Ovary (tissue), 9 donors: ENCODE results near the gene SLC22A6. TPM values are rescaled to one million over a fixed set of nuclear protein-coding genes. Genes with fewer than 3 reads are reported as not detected.

Source experiments
- DNase-seq, 5 donors: peaks; one replicate each; pipeline ENCODE4 v3.0.0-alpha.2; 2019 to 2020
- H3K27ac ChIP-seq, 2 donors: fragments of 200-600 bp; one replicate each; pipeline versions ENCODE4 v1.5.1 to v1.8.0; 2019 to 2022
- H3K27me3 ChIP-seq: fragments of 200-600 bp; one replicate; pipeline ENCODE4 v1.8.0; 2022
- H3K36me3 ChIP-seq: fragments of 200-600 bp; sonication (generic); one replicate; pipeline ENCODE4 v1.5.1; 2019
- H3K4me1 ChIP-seq: one replicate; pipeline ENCODE4 v1.8.1; 2013; ENCODE audit warnings: mild to moderate bottlenecking, moderate library complexity; ENCODE audit not compliant: insufficient read depth
- H3K4me3 ChIP-seq: fragments of 200-600 bp; sonication (generic); one replicate; pipeline ENCODE4 v1.5.1; 2017
- H3K9me3 ChIP-seq, 2 donors: fragments of 200-600 bp in 1 of 2; sonication (generic) in 1 of 2; one replicate each; pipeline versions ENCODE4 v1.5.1 to v1.8.1; 2013 to 2019; ENCODE audit warnings: mild to moderate bottlenecking in 1 of 2, moderate library complexity in 1 of 2
- CTCF ChIP-seq, 3 donors: fragments of 450-650 bp in 2 of 3; fragments of 200-600 bp in 1 of 3; IDR thresholded peaks; one replicate each; pipeline versions ENCODE4 v1.5.1 to v1.8.0; 2016 to 2022; ENCODE audit warnings: antibody characterized with exemption in 3 of 3, mild to moderate bottlenecking in 1 of 3
- EP300 ChIP-seq: sonication (generic); formaldehyde crosslinking; IDR thresholded peaks from one replicate; pipeline ENCODE4 v1.6.1; 2017; ENCODE audit warnings: antibody characterized with exemption
- POLR2A ChIP-seq: fragments of 450-650 bp; IDR thresholded peaks from one replicate; pipeline ENCODE4 v1.6.1; 2017; ENCODE audit warnings: antibody characterized with exemption, mild to moderate bottlenecking, moderate library complexity
- WGBS, 3 donors: extraction: QIAGEN DNeasy Blood & Tissue Kit in 1 of 3; methylation state at CpG; one replicate each; pipeline versions ENCODE4 v1.1.5 to v1.1.7; 2013 to 2017; 5-methylcytosine and 5-hydroxymethylcytosine counted together
- intact Hi-C, 4 donors: fragments of 100-400 bp; cut with DNase I; formaldehyde crosslinking; loops; one replicate each; pipeline versions ENCODE4 v1.11.0 to v1.15.1; 2022 to 2023
- polyA plus RNA-seq, 2 donors: library from polyadenylated mRNA; stranded (reverse); fragments of 200-250 nt in 1 of 2; fragments of 350-450 nt in 1 of 2; fragmentation: Illumina TruSeq in 1 of 2; extraction: RNeasy Lipid Tissue Mini Kit (QIAGEN cat#74804) in 1 of 2; gene quantifications; one replicate each; pipeline ENCODE4 v1.2.3, GENCODE V29; 2013 to 2014
- total RNA-seq, 7 donors: library from RNA; depleted of rRNA in 2 of 7; stranded (reverse); fragments of >200 nt in 2 of 7; fragmentation: NEBNext Ultra II Directional in 3 of 7; extraction: Animal tissue kit (Norgen Biotek cat#: 25700) in 3 of 7; gene quantifications; one replicate each; pipeline versions ENCODE4 v1.1.0 to v1.2.4, GENCODE V29; 2016 to 2023
- donor health status: DM: no; HTN: no; CAD: no; lungs with moderate emphysema.
- donor health status: DM: no; HTN: no; CAD: no.
- donor health status: Bipolar disorder and iron deficiency.
- donor health status: DM: yes; HTN: yes; CAD: no.
- donor health status: DM: no; HTN: no; CAD: no.
- donor health status: DM: yes; HTN: yes; CAD: no.

SLC22A6 gene
- total and polyA plus RNA-seq, 9 donors: not detected

- Histone ChIP-seq H3K9me3 (no peaks in the 10 kb centered on the region), H3K36me3 (no peaks in the 10 kb centered on the region), H3K4me1 (no peaks in the 10 kb centered on the region), H3K27me3 (no peaks in the 10 kb centered on the region), H3K4me3 (no peak overlapping the region), H3K27ac (no peak overlapping the region)
- 81 to 92% (median 91%) methylated on average over 5 of the region's 5 CpGs for WGBS, 3 donors
- DNase-seq: no peak
- TF ChIP-seq CTCF (IDR thresholded peaks at IDR 0.05) (no peak), EP300 (no peak), POLR2A (no peak)
- intact Hi-C loops: loop anchor here in 1 of 4 donors (5.0 kb wide), 1 partner anchor 67 kb away; no protein-coding TSS in a partner anchor
These were observed 14.4 kb upstream of the SLC22A6 start for GRCh38 chr11:62999156-62999555.

DNA sequence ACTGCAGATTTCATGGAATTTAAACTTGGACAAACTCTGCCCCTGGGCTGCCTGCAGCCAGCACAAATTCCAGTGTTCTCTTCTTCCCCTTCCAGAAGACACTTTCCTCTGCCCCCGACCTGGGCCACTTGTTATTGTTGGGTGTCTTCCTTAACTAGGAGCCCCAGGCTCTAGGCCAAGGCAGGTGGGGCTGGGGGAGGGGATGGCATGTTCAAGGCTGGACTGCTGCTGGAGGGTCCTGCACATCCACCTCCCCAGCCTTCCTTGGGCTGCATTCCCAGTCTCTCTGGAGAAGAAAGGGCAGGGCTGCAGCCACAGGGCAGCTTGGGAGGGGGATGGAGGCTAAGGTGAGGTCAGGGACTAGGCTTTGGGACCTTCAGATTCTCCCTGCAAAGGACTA, 11.5 kb upstream of the SLC22A6 start:
- DNase-seq: no peak
- WGBS, 3 donors: 6 to 10% (median 6%) methylated on average over 1 of the region's 1 CpG

GRCh38 chr11:62994775-62995174, 10.0 kb upstream of the SLC22A6 start:
- 77 to 80% (median 77%) methylated on average over 4 of the region's 4 CpGs for WGBS, 3 donors
- no peak overlapping the region for H3K27ac ChIP-seq
- no peak for DNase-seq
- intact Hi-C loops: loop anchor here in 1 of 4 donors (5.0 kb wide), 1 partner anchor 62 kb away; no protein-coding TSS in a partner anchor
- TF ChIP-seq POLR2A: no peak
- TF ChIP-seq EP300: no peak
- TF ChIP-seq CTCF (IDR thresholded peaks at IDR 0.05): no peak
- no peaks in the 10 kb centered on the region for H3K27me3 ChIP-seq
- no peaks in the 10 kb centered on the region for H3K9me3 ChIP-seq
- H3K36me3 ChIP-seq: no peaks in the 10 kb centered on the region
- no peak overlapping the region for H3K4me3 ChIP-seq
- no peaks in the 10 kb centered on the region for H3K4me1 ChIP-seq

More for the DNA sequence above, 11.5 kb upstream of the SLC22A6 start:
- H3K36me3 ChIP-seq: no peaks in the 10 kb centered on the region
- H3K4me3 ChIP-seq: no peak overlapping the region
- intact Hi-C loops: loop anchor here in 1 of 4 donors (5.0 kb wide), 1 partner anchor 64 kb away; no protein-coding TSS in a partner anchor
- no peaks in the 10 kb centered on the region for H3K27me3 ChIP-seq
- no peaks in the 10 kb centered on the region for H3K4me1 ChIP-seq
- H3K9me3 ChIP-seq: no peaks in the 10 kb centered on the region
- no peak overlapping the region for H3K27ac ChIP-seq
- no peak for TF ChIP-seq EP300
- TF ChIP-seq CTCF (IDR thresholded peaks at IDR 0.05): no peak
- no peak for TF ChIP-seq POLR2A

- TF ChIP-seq EP300 (no peak), CTCF (IDR thresholded peaks at IDR 0.05) (no peak), POLR2A (no peak)
- WGBS, 3 donors: 66 to 81% (median 73%) methylated on average over 5 of the region's 5 CpGs
- H3K36me3 ChIP-seq: no peaks in the 10 kb centered on the region
- no peak overlapping the region for H3K27ac ChIP-seq
- H3K9me3 ChIP-seq: no peaks in the 10 kb centered on the region
- DNase-seq: no peak
- no peaks in the 10 kb centered on the region for H3K27me3 ChIP-seq
- intact Hi-C loops: no loop called here
- H3K4me3 ChIP-seq: no peak overlapping the region
- no peaks in the 10 kb centered on the region for H3K4me1 ChIP-seq
These were observed 3.5 kb upstream of the SLC22A6 start for GRCh38 chr11:62988276-62988675.
